Activated T-cell treated with anti-CD3 and anti-CD28 coated beads, Interleukin-2, amount 50 U/mL, for 1 hour (primary cell): ENCODE results near the gene SGPL1.

Experiments
- DNase-seq: peaks from one replicate; pipeline ENCODE4 v3.0.0-alpha.2; 2020

The SGPL1 gene

GRCh38 chr10:70927189-70927943, 111.6 kb downstream of the SGPL1 start:
- DNase-seq: no peak

- DNase-seq: no peak
Measured at GRCh38 chr10:70928140-70928539, 112.4 kb downstream of the SGPL1 start.

GRCh38 chr10:70930263-70931000, 114.7 kb downstream of the SGPL1 start:
- DNase-seq: no peak
